Epithelial cell of esophagus (primary cell): ENCODE measurements around the gene GJB6.

Experiments used
- DNase-seq: peaks from one replicate; pipeline ENCODE4 v3.0.0; 2010; ENCODE audit warnings: low read depth
- H3K4me3 ChIP-seq: 2 replicates; pipeline ENCODE4 v1.5.1; 2011; ENCODE audit warnings: mild to moderate bottlenecking, low read length, control low read depth
- TF ChIP-seq, protein P1 (sequence below): IDR thresholded peaks from 2 replicates; pipeline ENCODE4 v1.5.1; 2011; ENCODE audit warnings: low read depth, mild to moderate bottlenecking, low read length, control low read depth, inconsistent platforms; ENCODE audit not compliant: insufficient read depth; ENCODE audit errors: missing control alignments

Gene GJB6

DNA sequence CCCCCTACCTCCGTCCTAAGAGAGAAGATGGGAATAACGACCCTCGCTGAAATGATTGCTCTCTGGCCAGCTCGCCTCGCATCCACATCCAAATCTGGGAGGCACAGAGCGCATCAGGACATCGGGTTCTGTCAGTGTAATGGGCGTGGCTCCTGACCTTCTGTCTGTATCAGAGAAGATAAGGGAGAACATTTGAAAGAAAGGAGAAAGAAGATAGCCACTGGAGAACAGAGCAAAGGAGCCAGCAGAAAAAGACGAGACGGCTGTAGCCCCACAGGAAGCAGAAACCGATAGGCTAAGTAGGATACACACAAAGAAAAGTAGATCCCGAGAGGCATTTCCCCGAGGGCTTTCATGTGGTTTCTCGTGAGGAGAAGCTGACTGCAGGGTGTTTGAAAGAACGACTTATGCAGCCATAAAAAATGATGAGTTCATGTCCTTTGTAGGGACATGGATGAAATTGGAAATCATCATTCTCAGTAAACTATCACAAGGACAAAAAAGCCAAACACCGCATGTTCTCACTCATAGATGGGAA is 25.4 kb downstream of the GJB6 start:
- no peak for DNase-seq

GRCh38 chr13:20206065-20206697 is 25.9 kb downstream of the GJB6 start:
- no peak for DNase-seq
- no peak overlapping the region for H3K4me3 ChIP-seq
- TF ChIP-seq, protein P1, sequence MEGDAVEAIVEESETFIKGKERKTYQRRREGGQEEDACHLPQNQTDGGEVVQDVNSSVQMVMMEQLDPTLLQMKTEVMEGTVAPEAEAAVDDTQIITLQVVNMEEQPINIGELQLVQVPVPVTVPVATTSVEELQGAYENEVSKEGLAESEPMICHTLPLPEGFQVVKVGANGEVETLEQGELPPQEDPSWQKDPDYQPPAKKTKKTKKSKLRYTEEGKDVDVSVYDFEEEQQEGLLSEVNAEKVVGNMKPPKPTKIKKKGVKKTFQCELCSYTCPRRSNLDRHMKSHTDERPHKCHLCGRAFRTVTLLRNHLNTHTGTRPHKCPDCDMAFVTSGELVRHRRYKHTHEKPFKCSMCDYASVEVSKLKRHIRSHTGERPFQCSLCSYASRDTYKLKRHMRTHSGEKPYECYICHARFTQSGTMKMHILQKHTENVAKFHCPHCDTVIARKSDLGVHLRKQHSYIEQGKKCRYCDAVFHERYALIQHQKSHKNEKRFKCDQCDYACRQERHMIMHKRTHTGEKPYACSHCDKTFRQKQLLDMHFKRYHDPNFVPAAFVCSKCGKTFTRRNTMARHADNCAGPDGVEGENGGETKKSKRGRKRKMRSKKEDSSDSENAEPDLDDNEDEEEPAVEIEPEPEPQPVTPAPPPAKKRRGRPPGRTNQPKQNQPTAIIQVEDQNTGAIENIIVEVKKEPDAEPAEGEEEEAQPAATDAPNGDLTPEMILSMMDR = no peak

More for the DNA sequence above, 25.4 kb downstream of the GJB6 start:
- TF ChIP-seq, protein P1 = no peak
- H3K4me3 ChIP-seq = no peak overlapping the region

GRCh38 chr13:20198781-20199180 is 33.3 kb downstream of the GJB6 start:
- TF ChIP-seq, protein P1 = no peak
- H3K4me3 ChIP-seq = no peak overlapping the region
- peak; percentile 50 for DNase-seq

- no peak overlapping the region for H3K4me3 ChIP-seq
- peak; percentile 63 for DNase-seq
- TF ChIP-seq, protein P1 = peak; percentile 83
Observed at GRCh38 chr13:20197361-20197834, 34.7 kb downstream of the GJB6 start.

DNA sequence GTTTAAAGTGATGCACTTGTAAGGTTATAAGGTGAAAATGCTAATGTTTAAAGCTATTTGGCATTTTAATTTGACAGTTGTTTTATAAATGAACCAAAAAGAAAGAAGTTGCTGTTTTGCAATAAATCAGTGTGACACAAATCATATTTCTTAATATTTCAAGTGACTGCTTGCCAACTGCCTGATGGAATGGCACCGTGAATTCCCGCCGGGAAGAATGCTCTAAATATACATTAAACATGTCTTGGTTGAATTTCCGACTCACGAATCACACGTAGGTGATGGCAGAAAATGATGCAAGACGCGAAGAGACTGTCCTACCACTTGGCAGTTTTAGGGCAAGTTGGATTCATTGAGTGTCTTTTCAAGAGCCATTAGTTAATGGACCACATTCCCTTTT is 36.3 kb downstream of the GJB6 start:
- TF ChIP-seq, protein P1 = no peak
- DNase-seq = peak; percentile 71
- no peak overlapping the region for H3K4me3 ChIP-seq

GRCh38 chr13:20193907-20194631 is 38.0 kb downstream of the GJB6 start:
- peak; percentile 79 for DNase-seq
- H3K4me3 ChIP-seq = peak overlapping the region; percentile 80
- TF ChIP-seq, protein P1 = no peak
